HL-60 (cell line): Measurements from ENCODE around the gene TNFRSF1B.

Source experiments
- DNase-seq, 2 experiments: peaks; one replicate each; pipeline ENCODE4 v3.0.0-alpha.2; 2010 to 2020; ENCODE audit warnings: low read depth in 1 of 2, low spot score in 1 of 2
- H3K27ac ChIP-seq: fragments of 250-450 bp; sonication (Bioruptor Pico); replicated peaks from 2 replicates; pipeline ENCODE4 v1.5.1; 2020; ENCODE audit warnings: mild to moderate bottlenecking, moderate library complexity
- H3K27me3 ChIP-seq: fragments of 250-450 bp; sonication (Bioruptor Pico); 2 replicates; pipeline ENCODE4 v1.5.1; 2021; ENCODE audit warnings: mild to moderate bottlenecking, moderate library complexity; ENCODE audit not compliant: insufficient read depth, poor library complexity, severe bottlenecking
- H3K4me3 ChIP-seq: replicated peaks from 2 replicates; pipeline ENCODE4 v1.5.1; 2011; ENCODE audit warnings: mild to moderate bottlenecking, control low read depth, low read length; ENCODE audit not compliant: insufficient read depth
- GABPA ChIP-seq: IDR thresholded peaks from 2 replicates; pipeline ENCODE4 v1.6.1; 2012; ENCODE audit warnings: low read depth
- POLR2AphosphoS5 ChIP-seq: IDR thresholded peaks from 2 replicates; pipeline ENCODE4 v1.6.1; 2012; ENCODE audit warnings: low read depth
- SPI1 ChIP-seq: IDR thresholded peaks from 2 replicates; pipeline ENCODE4 v1.6.1; 2012; ENCODE audit warnings: low read depth, mild to moderate bottlenecking, borderline replicate concordance
- TF ChIP-seq, protein P1 (sequence below): IDR thresholded peaks from one replicate; pipeline ENCODE4 v1.5.1; 2011; ENCODE audit warnings: low read length, control low read depth, inconsistent platforms; ENCODE audit not compliant: insufficient read depth
- TF ChIP-seq, protein P2 (sequence below): IDR thresholded peaks from 2 replicates; pipeline ENCODE4 v1.6.1; 2012; ENCODE audit warnings: low read depth; ENCODE audit not compliant: insufficient replicate concordance

The TNFRSF1B gene

DNA sequence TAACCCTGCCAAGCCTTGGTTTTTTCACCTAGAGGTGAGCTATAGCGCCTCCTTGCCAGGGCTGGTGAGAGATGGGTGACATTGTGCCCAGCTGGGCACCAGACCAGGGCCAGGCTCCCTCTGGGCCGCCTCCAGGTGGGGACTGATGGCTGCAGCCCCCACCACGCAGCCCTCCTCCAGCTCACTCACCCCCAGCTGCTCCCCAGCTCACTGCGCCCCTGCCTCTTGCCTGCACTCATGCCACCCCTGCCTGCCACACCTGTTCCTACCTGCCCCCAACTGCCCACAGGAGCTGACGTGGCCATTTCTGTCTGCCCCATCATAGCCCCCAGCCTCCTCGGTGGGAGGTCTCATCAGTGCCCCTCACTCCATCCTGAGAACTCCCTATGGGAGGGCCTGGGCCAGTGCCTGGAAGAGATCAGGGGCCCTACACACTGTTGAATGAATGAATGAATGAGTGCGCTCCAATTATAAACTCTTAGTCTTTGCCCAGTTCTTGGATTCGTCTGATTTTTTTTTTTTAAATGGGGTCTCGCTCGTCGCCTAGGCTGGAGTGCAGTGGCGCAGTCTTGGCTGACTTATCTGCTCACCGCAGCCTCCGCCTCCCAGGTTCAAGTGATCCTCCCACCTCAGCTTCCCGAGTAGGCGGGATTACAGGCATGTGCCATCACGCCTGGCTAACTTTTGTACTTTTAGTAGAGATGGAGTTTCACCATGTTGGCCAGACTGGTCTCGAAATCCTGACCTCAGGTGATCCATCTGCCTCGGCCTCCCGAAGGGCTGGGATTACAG, 36.6 kb downstream of the TNFRSF1B start:
- no peak for DNase-seq
- TF ChIP-seq, protein P1, sequence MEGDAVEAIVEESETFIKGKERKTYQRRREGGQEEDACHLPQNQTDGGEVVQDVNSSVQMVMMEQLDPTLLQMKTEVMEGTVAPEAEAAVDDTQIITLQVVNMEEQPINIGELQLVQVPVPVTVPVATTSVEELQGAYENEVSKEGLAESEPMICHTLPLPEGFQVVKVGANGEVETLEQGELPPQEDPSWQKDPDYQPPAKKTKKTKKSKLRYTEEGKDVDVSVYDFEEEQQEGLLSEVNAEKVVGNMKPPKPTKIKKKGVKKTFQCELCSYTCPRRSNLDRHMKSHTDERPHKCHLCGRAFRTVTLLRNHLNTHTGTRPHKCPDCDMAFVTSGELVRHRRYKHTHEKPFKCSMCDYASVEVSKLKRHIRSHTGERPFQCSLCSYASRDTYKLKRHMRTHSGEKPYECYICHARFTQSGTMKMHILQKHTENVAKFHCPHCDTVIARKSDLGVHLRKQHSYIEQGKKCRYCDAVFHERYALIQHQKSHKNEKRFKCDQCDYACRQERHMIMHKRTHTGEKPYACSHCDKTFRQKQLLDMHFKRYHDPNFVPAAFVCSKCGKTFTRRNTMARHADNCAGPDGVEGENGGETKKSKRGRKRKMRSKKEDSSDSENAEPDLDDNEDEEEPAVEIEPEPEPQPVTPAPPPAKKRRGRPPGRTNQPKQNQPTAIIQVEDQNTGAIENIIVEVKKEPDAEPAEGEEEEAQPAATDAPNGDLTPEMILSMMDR = no peak
- no peak for TF ChIP-seq GABPA
- no peak for TF ChIP-seq POLR2AphosphoS5
- TF ChIP-seq, protein P2, sequence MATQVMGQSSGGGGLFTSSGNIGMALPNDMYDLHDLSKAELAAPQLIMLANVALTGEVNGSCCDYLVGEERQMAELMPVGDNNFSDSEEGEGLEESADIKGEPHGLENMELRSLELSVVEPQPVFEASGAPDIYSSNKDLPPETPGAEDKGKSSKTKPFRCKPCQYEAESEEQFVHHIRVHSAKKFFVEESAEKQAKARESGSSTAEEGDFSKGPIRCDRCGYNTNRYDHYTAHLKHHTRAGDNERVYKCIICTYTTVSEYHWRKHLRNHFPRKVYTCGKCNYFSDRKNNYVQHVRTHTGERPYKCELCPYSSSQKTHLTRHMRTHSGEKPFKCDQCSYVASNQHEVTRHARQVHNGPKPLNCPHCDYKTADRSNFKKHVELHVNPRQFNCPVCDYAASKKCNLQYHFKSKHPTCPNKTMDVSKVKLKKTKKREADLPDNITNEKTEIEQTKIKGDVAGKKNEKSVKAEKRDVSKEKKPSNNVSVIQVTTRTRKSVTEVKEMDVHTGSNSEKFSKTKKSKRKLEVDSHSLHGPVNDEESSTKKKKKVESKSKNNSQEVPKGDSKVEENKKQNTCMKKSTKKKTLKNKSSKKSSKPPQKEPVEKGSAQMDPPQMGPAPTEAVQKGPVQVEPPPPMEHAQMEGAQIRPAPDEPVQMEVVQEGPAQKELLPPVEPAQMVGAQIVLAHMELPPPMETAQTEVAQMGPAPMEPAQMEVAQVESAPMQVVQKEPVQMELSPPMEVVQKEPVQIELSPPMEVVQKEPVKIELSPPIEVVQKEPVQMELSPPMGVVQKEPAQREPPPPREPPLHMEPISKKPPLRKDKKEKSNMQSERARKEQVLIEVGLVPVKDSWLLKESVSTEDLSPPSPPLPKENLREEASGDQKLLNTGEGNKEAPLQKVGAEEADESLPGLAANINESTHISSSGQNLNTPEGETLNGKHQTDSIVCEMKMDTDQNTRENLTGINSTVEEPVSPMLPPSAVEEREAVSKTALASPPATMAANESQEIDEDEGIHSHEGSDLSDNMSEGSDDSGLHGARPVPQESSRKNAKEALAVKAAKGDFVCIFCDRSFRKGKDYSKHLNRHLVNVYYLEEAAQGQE = no peak
- TF ChIP-seq SPI1 = no peak
- no peak overlapping the region for H3K27ac ChIP-seq
- no peak overlapping the region for H3K4me3 ChIP-seq
- H3K27me3 ChIP-seq = no peaks in the 10 kb centered on the region

DNA sequence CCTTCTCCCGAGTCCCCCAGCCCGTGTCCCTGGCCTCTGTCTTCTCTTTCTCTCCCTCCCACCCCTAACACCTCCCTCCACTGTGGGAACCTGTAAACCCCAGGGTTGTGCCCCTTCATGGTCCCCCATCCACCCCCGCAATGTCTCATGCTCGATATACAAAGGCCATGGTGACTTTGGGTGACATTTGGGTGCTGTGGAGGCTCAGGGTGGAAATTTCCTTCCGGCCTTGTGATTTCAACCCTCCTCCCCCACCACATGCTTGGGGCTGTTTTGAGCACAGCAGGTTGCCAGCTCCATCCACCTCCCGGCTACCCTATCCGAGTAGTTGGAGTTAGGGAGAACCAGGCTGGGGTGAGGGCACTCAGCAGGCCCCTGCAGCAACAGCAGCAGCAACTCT, 37.3 kb downstream of the TNFRSF1B start:
- no peaks in the 10 kb centered on the region for H3K27me3 ChIP-seq
- TF ChIP-seq SPI1 = no peak
- TF ChIP-seq POLR2AphosphoS5 = no peak
- TF ChIP-seq, protein P1 = no peak
- TF ChIP-seq GABPA = no peak
- TF ChIP-seq, protein P2 = no peak
- H3K4me3 ChIP-seq = no peak overlapping the region
- H3K27ac ChIP-seq = no peak overlapping the region
- no peak for DNase-seq

GRCh38 chr1:12204754-12205658, 38.2 kb downstream of the TNFRSF1B start:
- TF ChIP-seq, protein P1 = no peak
- TF ChIP-seq GABPA (no peak), POLR2AphosphoS5 (no peak), SPI1 (no peak)
- TF ChIP-seq, protein P2 = no peak
- no peak for DNase-seq
- H3K27ac ChIP-seq = no peak overlapping the region
- H3K27me3 ChIP-seq = no peaks in the 10 kb centered on the region
- H3K4me3 ChIP-seq = no peak overlapping the region
